Measurements from ENCODE around the gene NCOA3.

NCOA3 gene

GRCh38 chr20:47598911-47599744 lies 97.4 kb downstream of the NCOA3 start:
- DNase-seq (ENCODE audit: low spot score) = no peak

- DNase-seq (ENCODE audit: low spot score) = no peak
Observed at GRCh38 chr20:47600967-47601547, 99.4 kb downstream of the NCOA3 start.

- no peak for DNase-seq (ENCODE audit: low spot score)
Observed at GRCh38 chr20:47603260-47603659, 101.6 kb downstream of the NCOA3 start.

- no peak for DNase-seq (ENCODE audit: low spot score)
Observed at GRCh38 chr20:47605673-47606413, 104.2 kb downstream of the NCOA3 start.

- DNase-seq (ENCODE audit: low spot score) = no peak
Observed at GRCh38 chr20:47606414-47606982, 104.8 kb downstream of the NCOA3 start.

GRCh38 chr20:47606983-47607613 lies 105.4 kb downstream of the NCOA3 start:
- peak; percentile 47 for DNase-seq (ENCODE audit: low spot score)

GRCh38 chr20:47609001-47609400 lies 107.3 kb downstream of the NCOA3 start:
- DNase-seq (ENCODE audit: low spot score) = no peak

- DNase-seq (ENCODE audit: low spot score) = peak; percentile 78
Observed at GRCh38 chr20:47610247-47610944, 108.7 kb downstream of the NCOA3 start.

GRCh38 chr20:47610945-47611250 lies 109.2 kb downstream of the NCOA3 start:
- DNase-seq (ENCODE audit: low spot score) = no peak

GRCh38 chr20:47611785-47612184 lies 110.1 kb downstream of the NCOA3 start:
- DNase-seq (ENCODE audit: low spot score) = no peak

- DNase-seq (ENCODE audit: low spot score) = no peak
Observed at GRCh38 chr20:47612670-47613069, 111.0 kb downstream of the NCOA3 start.

- DNase-seq (ENCODE audit: low spot score) = no peak
Observed at GRCh38 chr20:47614703-47615309, 113.1 kb downstream of the NCOA3 start.

GRCh38 chr20:47618479-47618878 lies 116.8 kb downstream of the NCOA3 start:
- DNase-seq (ENCODE audit: low spot score) = no peak

GRCh38 chr20:47620808-47621805 lies 119.4 kb downstream of the NCOA3 start:
- peak; percentile 58 for DNase-seq (ENCODE audit: low spot score)

- no peak for DNase-seq (ENCODE audit: low spot score)
Observed at GRCh38 chr20:47622118-47622665, 120.5 kb downstream of the NCOA3 start.

- no peak for DNase-seq (ENCODE audit: low spot score)
Observed at GRCh38 chr20:47623206-47623605, 121.5 kb downstream of the NCOA3 start.

- DNase-seq (ENCODE audit: low spot score) = no peak
Observed at GRCh38 chr20:47627540-47627939, 125.9 kb downstream of the NCOA3 start.

GRCh38 chr20:47629907-47630306 lies 128.2 kb downstream of the NCOA3 start:
- DNase-seq (ENCODE audit: low spot score) = no peak

- DNase-seq (ENCODE audit: low spot score) = no peak
Observed at GRCh38 chr20:47631078-47631477, 129.4 kb downstream of the NCOA3 start.

GRCh38 chr20:47635256-47635655 lies 133.6 kb downstream of the NCOA3 start:
- no peak for DNase-seq (ENCODE audit: low spot score)
